ENCODE results near the gene PRKAR1B. TPM values are rescaled to one million over a fixed set of nuclear protein-coding genes. Genes with fewer than 3 reads are reported as not detected.

The PRKAR1B gene
- total RNA-seq, 1 experiment from 2014 or later: 51.7 TPM

- H3K4me3 ChIP-seq: no peak overlapping the region
- no peaks in the 10 kb centered on the region for H3K4me1 ChIP-seq (replicated peaks; ENCODE audit: insufficient read depth)
- no peak overlapping the region for H3K27ac ChIP-seq
- intact Hi-C loops (cut with micrococcal nuclease; ENCODE audit: unreplicated experiment): no loop called here
- DNase-seq: no peak
- no peaks in the 10 kb centered on the region for H3K27me3 ChIP-seq (ENCODE audit: insufficient read depth, low read depth)
- no peaks in the 10 kb centered on the region for H3K79me2 ChIP-seq (ENCODE audit: low read depth)
- ChIA-PET POLR2A (ENCODE audit: unreplicated experiment) (no interaction called here), CTCF (no interaction called here)
- H2AFZ ChIP-seq: no peak overlapping the region
- no peaks in the 10 kb centered on the region for H3F3A ChIP-seq (ENCODE audit: insufficient read depth, low read depth)
- H4K20me1 ChIP-seq (ENCODE audit: insufficient read depth): 0 out of 2 replicates have a peak, but pooled peaks cover 3% of the 10 kb centered on the region
- no TSS peak for BruUV-seq (replicated peaks)
- TF ChIP-seq EZH2 (IDR thresholded peaks at IDR 0.05; ENCODE audit: low read depth): no peak
- no peak for TF ChIP-seq CTCF (conservative IDR thresholded peaks at IDR 0.05)
- H3K9me2 ChIP-seq (ENCODE audit: insufficient read depth): no peaks in the 10 kb centered on the region
- H3K4me2 ChIP-seq: no peak overlapping the region
- H3K9me3 ChIP-seq (ENCODE audit: insufficient read depth, low read depth): no peaks in the 10 kb centered on the region
- no peaks in the 10 kb centered on the region for H3K36me3 ChIP-seq (ENCODE audit: low read depth)
These were observed 126.0 kb downstream of the PRKAR1B start for GRCh38 chr7:601036-601594.

- CTCF ChIA-PET: no interaction called here
These were observed 126.7 kb downstream of the PRKAR1B start for GRCh38 chr7:600149-601035.

DNA sequence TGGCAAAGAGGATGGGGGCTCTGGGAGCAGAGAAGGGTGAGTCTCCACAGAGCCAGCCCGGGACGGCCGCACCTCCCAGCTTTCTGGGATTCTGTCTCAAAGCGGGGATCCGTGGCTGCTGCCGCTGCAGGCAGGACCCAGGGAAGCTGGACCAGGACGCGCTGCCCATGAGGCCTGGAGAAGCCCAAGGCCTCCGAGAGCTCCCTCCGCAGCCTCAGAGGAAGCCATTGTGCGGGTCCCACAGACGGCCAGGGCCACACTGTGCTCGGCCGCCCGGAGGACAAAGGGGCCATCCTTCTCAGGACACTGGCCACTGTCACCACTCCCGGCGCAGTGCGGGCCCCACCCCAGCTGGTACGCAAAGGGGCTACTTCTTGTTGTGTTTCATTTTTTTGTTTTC lies 128.2 kb downstream of the PRKAR1B start:
- intact Hi-C loops (cut with micrococcal nuclease; ENCODE audit: unreplicated experiment): no loop called here
- Histone ChIP-seq H3K4me1 (replicated peaks; ENCODE audit: insufficient read depth) (no peaks in the 10 kb centered on the region), H3K36me3 (ENCODE audit: low read depth) (0 out of 2 replicates have a peak, but pooled peaks cover 3% of the 10 kb centered on the region), H4K20me1 (ENCODE audit: insufficient read depth) (0 out of 2 replicates have a peak, but pooled peaks cover 3% of the 10 kb centered on the region), H3K4me3 (no peak overlapping the region), H3F3A (ENCODE audit: insufficient read depth, low read depth) (no peaks in the 10 kb centered on the region), H3K27me3 (ENCODE audit: insufficient read depth, low read depth) (no peaks in the 10 kb centered on the region), H3K27ac (no peak overlapping the region), H3K4me2 (no peak overlapping the region), H2AFZ (no peak overlapping the region), H3K9me2 (ENCODE audit: insufficient read depth) (no peaks in the 10 kb centered on the region), H3K79me2 (ENCODE audit: low read depth) (no peaks in the 10 kb centered on the region), H3K9me3 (ENCODE audit: insufficient read depth, low read depth) (no peaks in the 10 kb centered on the region)
- ChIA-PET POLR2A (ENCODE audit: unreplicated experiment) (no interaction called here), CTCF (no interaction called here)
- no peak for DNase-seq
- no peak for TF ChIP-seq EZH2 (IDR thresholded peaks at IDR 0.05; ENCODE audit: low read depth)
- TF ChIP-seq CTCF (conservative IDR thresholded peaks at IDR 0.05): no peak
- no TSS peak for BruUV-seq (replicated peaks)

More at GRCh38 chr7:600149-601035, 126.7 kb downstream of the PRKAR1B start:
- Histone ChIP-seq H3K9me2 (ENCODE audit: insufficient read depth) (no peaks in the 10 kb centered on the region), H3K79me2 (ENCODE audit: low read depth) (no peaks in the 10 kb centered on the region), H3K4me2 (no peak overlapping the region), H3K36me3 (ENCODE audit: low read depth) (0 out of 2 replicates have a peak, but pooled peaks cover 3% of the 10 kb centered on the region), H3K4me1 (replicated peaks; ENCODE audit: insufficient read depth) (no peaks in the 10 kb centered on the region), H3F3A (ENCODE audit: insufficient read depth, low read depth) (no peaks in the 10 kb centered on the region), H3K27me3 (ENCODE audit: insufficient read depth, low read depth) (no peaks in the 10 kb centered on the region), H4K20me1 (ENCODE audit: insufficient read depth) (0 out of 2 replicates have a peak, but pooled peaks cover 3% of the 10 kb centered on the region), H3K9me3 (ENCODE audit: insufficient read depth, low read depth) (no peaks in the 10 kb centered on the region), H3K4me3 (no peak overlapping the region), H2AFZ (no peak overlapping the region), H3K27ac (no peak overlapping the region)
- no peak for DNase-seq
- no peak for TF ChIP-seq CTCF (conservative IDR thresholded peaks at IDR 0.05)
- no peak for TF ChIP-seq EZH2 (IDR thresholded peaks at IDR 0.05; ENCODE audit: low read depth)
- no TSS peak for BruUV-seq (replicated peaks)
- intact Hi-C loops (cut with micrococcal nuclease; ENCODE audit: unreplicated experiment): no loop called here
- POLR2A ChIA-PET (ENCODE audit: unreplicated experiment): no interaction called here

Measured in PC-9 (cell line).